HepG2 (cell line): Measurements from ENCODE around the gene FAM169A. TPM values are rescaled to one million over a fixed set of nuclear protein-coding genes. Genes with fewer than 3 reads are reported as not detected.

ENCODE experiments used
- DR1 ChIP-seq: sonication (generic); formaldehyde crosslinking; IDR thresholded peaks from 2 replicates; pipeline ENCODE4 v1.8.0; 2021; ENCODE audit warnings: mild to moderate bottlenecking, missing genetic modification reagents, inconsistent platforms
- DZIP1 ChIP-seq: sonication (generic); formaldehyde crosslinking; IDR thresholded peaks from 2 replicates; pipeline ENCODE4 v1.5.0; 2020; ENCODE audit warnings: mild to moderate bottlenecking, missing genetic modification reagents
- POGZ ChIP-seq: sonication (generic); formaldehyde crosslinking; IDR thresholded peaks from 2 replicates; pipeline ENCODE4 v1.4.0; 2020; ENCODE audit warnings: mild to moderate bottlenecking, missing genetic modification reagents
- SOX13 ChIP-seq, 3 experiments: fragments of 450-650 bp in 1 of 3; sonication (generic) in 1 of 3; formaldehyde crosslinking in 1 of 3; IDR thresholded peaks in 2 of 3; conservative IDR thresholded peaks in 1 of 3; 2 replicates each; pipeline versions ENCODE4 v1.5.0 to v1.6.1; 2016 to 2020; ENCODE audit warnings: antibody characterized with exemption in 1 of 3, mild to moderate bottlenecking in 1 of 3, missing compliant biosample characterization in 1 of 3, missing genetic modification reagents in 1 of 3, moderate library complexity in 1 of 3
- TAF1 ChIP-seq: sonication (generic); formaldehyde crosslinking; IDR thresholded peaks from 2 replicates; pipeline ENCODE4 v1.4.0; 2020; ENCODE audit warnings: missing genetic modification reagents
- ZNF30 ChIP-seq: sonication (generic); formaldehyde crosslinking; IDR thresholded peaks from 2 replicates; pipeline ENCODE4 v1.5.0; 2020; ENCODE audit warnings: mild to moderate bottlenecking, missing genetic modification reagents
- ZNF501 ChIP-seq: sonication (generic); formaldehyde crosslinking; IDR thresholded peaks from 2 replicates; pipeline ENCODE4 v1.5.1; 2020; ENCODE audit warnings: mild to moderate bottlenecking, moderate library complexity, missing genetic modification reagents
- ZNF597 ChIP-seq: sonication (generic); formaldehyde crosslinking; IDR thresholded peaks from 2 replicates; pipeline ENCODE4 v1.5.0; 2020; ENCODE audit warnings: missing genetic modification reagents
- polyA plus RNA-seq, 8 experiments: library from polyadenylated mRNA; depleted of rRNA in 3 of 8; stranded (reverse) in 7 of 8; unstranded in 1 of 8; fragments of >200 nt; fragmentation: Illumina TruSeq in 4 of 8; extraction: Trizol in 4 of 8; gene quantifications; 2 replicates each; pipeline versions ENCODE4 v1.2.1 to v1.2.3, GENCODE V29; 2011 to 2016; ENCODE audit warnings: low read depth in 4 of 8, missing spikeins in 1 of 8, mixed read lengths in 1 of 8; ENCODE audit not compliant: insufficient read depth in 1 of 8
- total RNA-seq, 5 experiments: library from RNA; depleted of rRNA; stranded (reverse); fragments of >200 nt; fragmentation: Illumina TruSeq; extraction: Trizol; gene quantifications; 2 replicates each; pipeline ENCODE4 v1.2.3, GENCODE V29; 2016; ENCODE audit warnings: low read depth in 1 of 5
- TF ChIP-seq, protein P1 (sequence below): sonication (generic); formaldehyde crosslinking; IDR thresholded peaks from 2 replicates; pipeline ENCODE4 v1.4.0; 2020; ENCODE audit warnings: missing genetic modification reagents; ENCODE audit errors: not compliant biosample characterization
- TF ChIP-seq, protein P2 (sequence below): sonication (generic); formaldehyde crosslinking; IDR thresholded peaks from 2 replicates; pipeline ENCODE4 v1.4.0; 2020; ENCODE audit warnings: mild to moderate bottlenecking, missing genetic modification reagents, borderline replicate concordance
- TF ChIP-seq, protein P3 (sequence below): sonication (generic); formaldehyde crosslinking; IDR thresholded peaks from 2 replicates; pipeline ENCODE4 v1.4.0; 2020; ENCODE audit warnings: missing genetic modification reagents
- TF ChIP-seq, protein P4 (sequence below): sonication (generic); formaldehyde crosslinking; IDR thresholded peaks from 2 replicates; pipeline ENCODE4 v1.5.1; 2020; ENCODE audit warnings: missing genetic modification reagents, mild to moderate bottlenecking, borderline replicate concordance

The FAM169A gene
- total and polyA plus RNA-seq, 2 of the 13 experiments (the other 11 are each of a cell fraction or from before 2014, with no cell fraction given) = 21.1 to 110 TPM

DNA sequence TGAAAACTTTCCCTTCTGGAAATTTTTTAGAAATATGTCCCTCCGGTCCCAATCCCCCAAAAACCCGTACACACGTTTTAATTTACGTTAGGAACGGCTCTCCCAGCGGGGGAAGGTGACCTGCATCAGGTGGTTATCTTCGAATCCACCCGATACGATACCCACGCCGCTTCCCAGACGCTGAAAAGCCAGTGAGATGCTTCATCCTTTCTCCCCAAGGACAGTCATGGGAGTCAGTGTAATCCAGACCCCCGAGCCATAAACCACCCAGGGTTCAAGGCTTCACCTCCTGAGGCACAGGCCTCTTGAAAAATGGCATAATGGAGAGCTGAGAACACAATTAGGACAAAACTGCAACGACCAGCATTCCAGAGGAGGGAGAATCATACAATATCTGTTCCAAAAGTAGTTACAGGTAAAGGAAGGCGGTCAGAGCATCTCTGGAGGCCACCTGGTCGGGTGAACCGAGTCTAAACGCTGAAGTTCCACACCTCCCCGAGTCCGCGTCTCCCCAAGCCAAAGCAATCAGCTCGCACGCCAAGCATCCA is 857 bp downstream of the FAM169A start (continued):
- TF ChIP-seq ZNF597 (CRISPR knock-in tag) (no peak), ZNF501 (CRISPR knock-in tag) (no peak), TAF1 (CRISPR knock-in tag) (no peak), SOX13 (IDR thresholded peaks at IDR 0.05) (no peak), SOX13 (CRISPR knock-in tag; conservative IDR thresholded peaks at IDR 0.05 in 1 of 2, IDR thresholded peaks at IDR 0.05 in 1 of 2) (no peak), DR1 (0 out of 2 replicates have a peak, but pooled peaks have one; percentile 41), ZNF30 (0 out of 2 replicates have a peak, but pooled peaks have one; percentile 30), POGZ (CRISPR knock-in tag) (peak; percentile 49; the same call in 1 of the 2 replicates), DZIP1 (CRISPR knock-in tag) (no peak)
- TF ChIP-seq, protein P1, sequence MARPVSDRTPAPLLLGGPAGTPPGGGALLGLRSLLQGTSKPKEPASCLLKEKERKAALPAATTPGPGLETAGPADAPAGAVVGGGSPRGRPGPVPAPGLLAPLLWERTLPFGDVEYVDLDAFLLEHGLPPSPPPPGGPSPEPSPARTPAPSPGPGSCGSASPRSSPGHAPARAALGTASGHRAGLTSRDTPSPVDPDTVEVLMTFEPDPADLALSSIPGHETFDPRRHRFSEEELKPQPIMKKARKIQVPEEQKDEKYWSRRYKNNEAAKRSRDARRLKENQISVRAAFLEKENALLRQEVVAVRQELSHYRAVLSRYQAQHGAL (CRISPR knock-in tag) = no peak
- TF ChIP-seq, protein P2, sequence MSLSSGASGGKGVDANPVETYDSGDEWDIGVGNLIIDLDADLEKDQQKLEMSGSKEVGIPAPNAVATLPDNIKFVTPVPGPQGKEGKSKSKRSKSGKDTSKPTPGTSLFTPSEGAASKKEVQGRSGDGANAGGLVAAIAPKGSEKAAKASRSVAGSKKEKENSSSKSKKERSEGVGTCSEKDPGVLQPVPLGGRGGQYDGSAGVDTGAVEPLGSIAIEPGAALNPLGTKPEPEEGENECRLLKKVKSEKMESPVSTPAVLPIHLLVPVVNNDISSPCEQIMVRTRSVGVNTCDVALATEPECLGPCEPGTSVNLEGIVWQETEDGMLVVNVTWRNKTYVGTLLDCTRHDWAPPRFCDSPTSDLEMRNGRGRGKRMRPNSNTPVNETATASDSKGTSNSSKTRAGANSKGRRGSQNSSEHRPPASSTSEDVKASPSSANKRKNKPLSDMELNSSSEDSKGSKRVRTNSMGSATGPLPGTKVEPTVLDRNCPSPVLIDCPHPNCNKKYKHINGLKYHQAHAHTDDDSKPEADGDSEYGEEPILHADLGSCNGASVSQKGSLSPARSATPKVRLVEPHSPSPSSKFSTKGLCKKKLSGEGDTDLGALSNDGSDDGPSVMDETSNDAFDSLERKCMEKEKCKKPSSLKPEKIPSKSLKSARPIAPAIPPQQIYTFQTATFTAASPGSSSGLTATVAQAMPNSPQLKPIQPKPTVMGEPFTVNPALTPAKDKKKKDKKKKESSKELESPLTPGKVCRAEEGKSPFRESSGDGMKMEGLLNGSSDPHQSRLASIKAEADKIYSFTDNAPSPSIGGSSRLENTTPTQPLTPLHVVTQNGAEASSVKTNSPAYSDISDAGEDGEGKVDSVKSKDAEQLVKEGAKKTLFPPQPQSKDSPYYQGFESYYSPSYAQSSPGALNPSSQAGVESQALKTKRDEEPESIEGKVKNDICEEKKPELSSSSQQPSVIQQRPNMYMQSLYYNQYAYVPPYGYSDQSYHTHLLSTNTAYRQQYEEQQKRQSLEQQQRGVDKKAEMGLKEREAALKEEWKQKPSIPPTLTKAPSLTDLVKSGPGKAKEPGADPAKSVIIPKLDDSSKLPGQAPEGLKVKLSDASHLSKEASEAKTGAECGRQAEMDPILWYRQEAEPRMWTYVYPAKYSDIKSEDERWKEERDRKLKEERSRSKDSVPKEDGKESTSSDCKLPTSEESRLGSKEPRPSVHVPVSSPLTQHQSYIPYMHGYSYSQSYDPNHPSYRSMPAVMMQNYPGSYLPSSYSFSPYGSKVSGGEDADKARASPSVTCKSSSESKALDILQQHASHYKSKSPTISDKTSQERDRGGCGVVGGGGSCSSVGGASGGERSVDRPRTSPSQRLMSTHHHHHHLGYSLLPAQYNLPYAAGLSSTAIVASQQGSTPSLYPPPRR (CRISPR knock-in tag) = no peak
- TF ChIP-seq, protein P3, sequence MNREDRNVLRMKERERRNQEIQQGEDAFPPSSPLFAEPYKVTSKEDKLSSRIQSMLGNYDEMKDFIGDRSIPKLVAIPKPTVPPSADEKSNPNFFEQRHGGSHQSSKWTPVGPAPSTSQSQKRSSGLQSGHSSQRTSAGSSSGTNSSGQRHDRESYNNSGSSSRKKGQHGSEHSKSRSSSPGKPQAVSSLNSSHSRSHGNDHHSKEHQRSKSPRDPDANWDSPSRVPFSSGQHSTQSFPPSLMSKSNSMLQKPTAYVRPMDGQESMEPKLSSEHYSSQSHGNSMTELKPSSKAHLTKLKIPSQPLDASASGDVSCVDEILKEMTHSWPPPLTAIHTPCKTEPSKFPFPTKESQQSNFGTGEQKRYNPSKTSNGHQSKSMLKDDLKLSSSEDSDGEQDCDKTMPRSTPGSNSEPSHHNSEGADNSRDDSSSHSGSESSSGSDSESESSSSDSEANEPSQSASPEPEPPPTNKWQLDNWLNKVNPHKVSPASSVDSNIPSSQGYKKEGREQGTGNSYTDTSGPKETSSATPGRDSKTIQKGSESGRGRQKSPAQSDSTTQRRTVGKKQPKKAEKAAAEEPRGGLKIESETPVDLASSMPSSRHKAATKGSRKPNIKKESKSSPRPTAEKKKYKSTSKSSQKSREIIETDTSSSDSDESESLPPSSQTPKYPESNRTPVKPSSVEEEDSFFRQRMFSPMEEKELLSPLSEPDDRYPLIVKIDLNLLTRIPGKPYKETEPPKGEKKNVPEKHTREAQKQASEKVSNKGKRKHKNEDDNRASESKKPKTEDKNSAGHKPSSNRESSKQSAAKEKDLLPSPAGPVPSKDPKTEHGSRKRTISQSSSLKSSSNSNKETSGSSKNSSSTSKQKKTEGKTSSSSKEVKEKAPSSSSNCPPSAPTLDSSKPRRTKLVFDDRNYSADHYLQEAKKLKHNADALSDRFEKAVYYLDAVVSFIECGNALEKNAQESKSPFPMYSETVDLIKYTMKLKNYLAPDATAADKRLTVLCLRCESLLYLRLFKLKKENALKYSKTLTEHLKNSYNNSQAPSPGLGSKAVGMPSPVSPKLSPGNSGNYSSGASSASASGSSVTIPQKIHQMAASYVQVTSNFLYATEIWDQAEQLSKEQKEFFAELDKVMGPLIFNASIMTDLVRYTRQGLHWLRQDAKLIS = peak; percentile 83
- TF ChIP-seq, protein P4, sequence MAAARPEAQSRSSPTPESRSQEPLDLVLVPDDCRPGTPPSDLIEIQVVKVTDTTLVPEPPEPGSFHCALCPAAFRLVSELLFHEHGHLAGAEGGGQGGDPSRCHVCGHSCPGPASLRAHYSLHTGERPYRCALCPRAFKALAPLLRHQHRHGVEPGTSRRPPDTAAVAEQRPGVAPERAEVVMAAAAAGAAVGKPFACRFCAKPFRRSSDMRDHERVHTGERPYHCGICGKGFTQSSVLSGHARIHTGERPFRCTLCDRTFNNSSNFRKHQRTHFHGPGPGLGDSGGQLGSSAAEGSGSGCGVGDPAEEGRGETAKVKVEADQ = no peak
